Peyer's patch (tissue), 4 donors: ENCODE measurements around the gene ABCA12.

Experiments
- POLR2A ChIP-seq, 2 donors: fragments of 450-650 bp; IDR thresholded peaks; one replicate each; pipeline ENCODE4 v1.5.1; 2017; ENCODE audit warnings: antibody characterized with exemption in 2 of 2, mild to moderate bottlenecking in 2 of 2, moderate library complexity in 2 of 2
- TF ChIP-seq, protein P1 (sequence below), 6 experiments: fragments of 450-650 bp in 4 of 6; fragments of 200-600 bp in 2 of 6; sonication (generic) in 1 of 6; IDR thresholded peaks; one replicate each; pipeline ENCODE4 v1.5.1; 2017 to 2019; ENCODE audit warnings: antibody characterized with exemption in 6 of 6, mild to moderate bottlenecking in 3 of 6, moderate library complexity in 1 of 6

DNA sequence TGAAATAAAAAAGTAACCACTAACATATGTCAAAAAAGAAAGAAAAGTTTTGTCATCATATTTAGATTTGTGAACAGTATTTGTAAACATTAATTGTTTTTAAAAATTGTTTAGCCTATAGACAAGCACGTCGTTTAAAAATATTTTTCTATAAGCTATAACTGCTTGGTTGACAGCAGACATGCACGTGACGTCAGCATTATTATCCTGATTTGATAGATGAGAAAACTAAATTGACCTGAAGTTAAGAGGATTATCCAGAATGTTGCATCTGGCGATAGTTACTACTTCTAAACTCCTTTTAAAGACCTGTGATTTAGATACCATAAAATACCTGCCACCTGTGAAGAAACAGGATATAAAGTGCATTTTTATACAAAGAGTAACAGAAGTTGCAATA lies 172.0 kb downstream of the ABCA12 start:
- TF ChIP-seq, protein P1, sequence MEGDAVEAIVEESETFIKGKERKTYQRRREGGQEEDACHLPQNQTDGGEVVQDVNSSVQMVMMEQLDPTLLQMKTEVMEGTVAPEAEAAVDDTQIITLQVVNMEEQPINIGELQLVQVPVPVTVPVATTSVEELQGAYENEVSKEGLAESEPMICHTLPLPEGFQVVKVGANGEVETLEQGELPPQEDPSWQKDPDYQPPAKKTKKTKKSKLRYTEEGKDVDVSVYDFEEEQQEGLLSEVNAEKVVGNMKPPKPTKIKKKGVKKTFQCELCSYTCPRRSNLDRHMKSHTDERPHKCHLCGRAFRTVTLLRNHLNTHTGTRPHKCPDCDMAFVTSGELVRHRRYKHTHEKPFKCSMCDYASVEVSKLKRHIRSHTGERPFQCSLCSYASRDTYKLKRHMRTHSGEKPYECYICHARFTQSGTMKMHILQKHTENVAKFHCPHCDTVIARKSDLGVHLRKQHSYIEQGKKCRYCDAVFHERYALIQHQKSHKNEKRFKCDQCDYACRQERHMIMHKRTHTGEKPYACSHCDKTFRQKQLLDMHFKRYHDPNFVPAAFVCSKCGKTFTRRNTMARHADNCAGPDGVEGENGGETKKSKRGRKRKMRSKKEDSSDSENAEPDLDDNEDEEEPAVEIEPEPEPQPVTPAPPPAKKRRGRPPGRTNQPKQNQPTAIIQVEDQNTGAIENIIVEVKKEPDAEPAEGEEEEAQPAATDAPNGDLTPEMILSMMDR (IDR thresholded peaks at IDR 0.05) = no peak
- TF ChIP-seq POLR2A (IDR thresholded peaks at IDR 0.05) = no peak
